Caco-2 (cell line): ENCODE results near the gene CRYGN. TPM values are rescaled to one million over a fixed set of nuclear protein-coding genes. Genes with fewer than 3 reads are reported as not detected.

Experiments used
- BruUV-seq: library from RNA; stranded (reverse); fragments of 400-500 nt; replicated peaks from 2 replicates; lab custom pipeline; 2021; lab: Mats Ljungman, UMichigan
- CTCF ChIA-PET: fragments of 300-600 bp; sonication (Branson Sonifier 250); formaldehyde crosslinking; loops from one replicate; lab custom pipeline; 2022; ENCODE audit warnings: antibody characterized with exemption; lab: Charles Lee
- POLR2A ChIA-PET: fragments of 300-600 bp; sonication (Branson Sonifier 250); formaldehyde crosslinking; loops from one replicate; lab custom pipeline; 2022; ENCODE audit warnings: antibody characterized with exemption; lab: Charles Lee
- DNase-seq, 2 experiments: peaks; one replicate each; pipeline versions ENCODE4 v3.0.0 to v3.0.0-alpha.2; 2020 to 2022
- H3K27me3 ChIP-seq: replicated peaks from 2 replicates; pipeline ENCODE4 v1.6.0; 2011; ENCODE audit warnings: low read length; ENCODE audit not compliant: control insufficient read depth, insufficient read depth
- H3K36me3 ChIP-seq: 2 replicates; pipeline ENCODE4 v1.5.1; 2011; ENCODE audit warnings: low read length; ENCODE audit not compliant: control insufficient read depth, insufficient read depth
- H3K4me1 ChIP-seq: fragments of 250-450 bp; sonication (Bioruptor Pico); 2 replicates; pipeline ENCODE4 v1.5.1; 2020; ENCODE audit warnings: mild to moderate bottlenecking
- H3K4me3 ChIP-seq: 2 replicates; pipeline ENCODE4 v1.5.1; 2011; ENCODE audit warnings: low read depth, mild to moderate bottlenecking, control low read depth, low read length
- H3K9me3 ChIP-seq: fragments of 250-450 bp; sonication (Bioruptor Pico); 2 replicates; pipeline ENCODE4 v1.5.1; 2020; ENCODE audit warnings: mild to moderate bottlenecking, moderate library complexity
- H3K27ac Mint-ChIP-seq: one replicate; pipeline ENCODE4 v1.8.0; 2022; ENCODE audit warnings: mixed read lengths; ENCODE audit not compliant: unreplicated experiment
- H3K27me3 Mint-ChIP-seq: one replicate; pipeline ENCODE4 v1.8.0; 2022; ENCODE audit warnings: mixed read lengths; ENCODE audit not compliant: insufficient read depth, unreplicated experiment
- H3K36me3 Mint-ChIP-seq: one replicate; pipeline ENCODE4 v1.8.0; 2022; ENCODE audit warnings: mild to moderate bottlenecking, mixed read lengths; ENCODE audit not compliant: insufficient read depth, unreplicated experiment
- H3K4me1 Mint-ChIP-seq: one replicate; pipeline ENCODE4 v1.8.0; 2022; ENCODE audit warnings: low read depth, mixed read lengths; ENCODE audit not compliant: unreplicated experiment
- H3K4me3 Mint-ChIP-seq: one replicate; pipeline ENCODE4 v1.8.0; 2022; ENCODE audit warnings: mild to moderate bottlenecking, moderate library complexity, mixed read lengths; ENCODE audit not compliant: unreplicated experiment
- H3K9me3 Mint-ChIP-seq: one replicate; pipeline ENCODE4 v1.8.0; 2022; ENCODE audit warnings: mixed read lengths; ENCODE audit not compliant: unreplicated experiment
- CTCF ChIP-seq, 2 experiments: fragments of 200-600 bp in 1 of 2; IDR thresholded peaks; 1 replicate in 1 of 2; 2 replicates in 1 of 2; pipeline versions ENCODE4 v1.5.1 to v1.8.0; 2011 to 2022; ENCODE audit warnings: antibody characterized with exemption in 1 of 2, control low read depth in 1 of 2, inconsistent platforms in 1 of 2, low read depth in 1 of 2, low read length in 1 of 2, mild to moderate bottlenecking in 1 of 2, moderate library complexity in 1 of 2; ENCODE audit not compliant: insufficient read depth in 1 of 2, severe bottlenecking in 1 of 2, unreplicated experiment in 1 of 2
- intact Hi-C: fragments of 100-400 bp; cut with micrococcal nuclease; formaldehyde crosslinking; loops from one replicate; pipeline ENCODE4 v1.10.0; 2022; ENCODE audit not compliant: unreplicated experiment
- total RNA-seq: library from RNA; stranded (reverse); gene quantifications from 2 replicates; pipeline ENCODE4 v1.2.3, GENCODE V29; 2022

Gene CRYGN
- total RNA-seq, 1 experiment from 2014 or later, result not detected

- Mint-ChIP-seq H3K9me3 (no peaks in the 10 kb centered on the region), H3K36me3 (no peaks in the 10 kb centered on the region), H3K27ac (no peak overlapping the region), H3K4me1 (no peaks in the 10 kb centered on the region), H3K27me3 (peaks cover 3% of the 10 kb centered on the region), H3K4me3 (no peak overlapping the region)
- ChIA-PET POLR2A (no interaction called here), CTCF (no interaction called here)
- no peak for DNase-seq
- Histone ChIP-seq H3K4me3 (no peak overlapping the region), H3K9me3 (no peaks in the 10 kb centered on the region), H3K4me1 (no peaks in the 10 kb centered on the region), H3K36me3 (no peaks in the 10 kb centered on the region), H3K27me3 (no peaks in the 10 kb centered on the region)
- TF ChIP-seq CTCF (IDR thresholded peaks at IDR 0.05; ENCODE audit: insufficient read depth in 1 of 2, low read depth in 1 of 2, low read length in 1 of 2, severe bottlenecking in 1 of 2, unreplicated experiment in 1 of 2), result no peak
- intact Hi-C loops, result no loop called here
- BruUV-seq, result no TSS peak
These were observed 27.6 kb downstream of the CRYGN start for GRCh38 chr7:151412318-151412717.

- Mint-ChIP-seq H3K9me3 (no peaks in the 10 kb centered on the region), H3K4me1 (no peaks in the 10 kb centered on the region), H3K36me3 (no peaks in the 10 kb centered on the region), H3K27ac (no peak overlapping the region), H3K27me3 (peaks cover 3% of the 10 kb centered on the region), H3K4me3 (no peak overlapping the region)
- no peaks in the 10 kb centered on the region for H3K9me3 ChIP-seq
- POLR2A ChIA-PET, result no interaction called here
- H3K4me1 ChIP-seq, result no peaks in the 10 kb centered on the region
- TF ChIP-seq CTCF (IDR thresholded peaks at IDR 0.05; ENCODE audit: insufficient read depth in 1 of 2, low read depth in 1 of 2, low read length in 1 of 2, severe bottlenecking in 1 of 2, unreplicated experiment in 1 of 2), result peak in 1 of 2 experiments; percentile 6
- DNase-seq, result no peak
- H3K36me3 ChIP-seq, result no peaks in the 10 kb centered on the region
- no peaks in the 10 kb centered on the region for H3K27me3 ChIP-seq
- no peak overlapping the region for H3K4me3 ChIP-seq
- BruUV-seq, result no TSS peak
- CTCF ChIA-PET, result no interaction called here
- intact Hi-C loops, result loop anchor here (2.0 kb wide), 2 partner anchors 43 to 47 kb away; no protein-coding TSS in a partner anchor
These were observed 28.4 kb downstream of the CRYGN start for GRCh38 chr7:151411551-151411950.

GRCh38 chr7:151410405-151411390, 29.2 kb downstream of the CRYGN start:
- H3K27me3 ChIP-seq, result no peaks in the 10 kb centered on the region
- Mint-ChIP-seq H3K4me1 (no peaks in the 10 kb centered on the region), H3K27me3 (peaks cover 3% of the 10 kb centered on the region), H3K27ac (no peak overlapping the region), H3K36me3 (no peaks in the 10 kb centered on the region), H3K4me3 (peak overlapping the region; percentile 60), H3K9me3 (no peaks in the 10 kb centered on the region)
- H3K4me3 ChIP-seq, result peak overlapping the region; percentile 54
- H3K36me3 ChIP-seq, result no peaks in the 10 kb centered on the region
- intact Hi-C loops, result loop anchor here (2.0 kb wide), 2 partner anchors 42 to 48 kb away; no protein-coding TSS in a partner anchor
- H3K9me3 ChIP-seq, result no peaks in the 10 kb centered on the region
- no peak for TF ChIP-seq CTCF (IDR thresholded peaks at IDR 0.05; ENCODE audit: insufficient read depth in 1 of 2, low read depth in 1 of 2, low read length in 1 of 2, severe bottlenecking in 1 of 2, unreplicated experiment in 1 of 2)
- no TSS peak for BruUV-seq
- ChIA-PET POLR2A (no interaction called here), CTCF (no interaction called here)
- DNase-seq, result peak in 1 of 2 experiments; percentile 29
- H3K4me1 ChIP-seq, result no peaks in the 10 kb centered on the region
